ENCODE results near the gene VASP.

- TF ChIP-seq CTCF (conservative IDR thresholded peaks at IDR 0.05) (no peak), ZFX (IDR thresholded peaks at IDR 0.05) (no peak)
Measured at GRCh38 chr19:45542234-45542668, 35.0 kb downstream of the VASP start.

All from C4-2B (cell line).